HG03045 (cell line): ENCODE results near the gene SLC9A2.

Experiments
- ATAC-seq: cut with Tn5 transposase; IDR thresholded peaks from one replicate; pipeline ENCODE4 v1.9.1; 2021; ENCODE audit warnings: mild to moderate bottlenecking, moderate library complexity; ENCODE audit not compliant: unreplicated experiment

SLC9A2 gene

DNA sequence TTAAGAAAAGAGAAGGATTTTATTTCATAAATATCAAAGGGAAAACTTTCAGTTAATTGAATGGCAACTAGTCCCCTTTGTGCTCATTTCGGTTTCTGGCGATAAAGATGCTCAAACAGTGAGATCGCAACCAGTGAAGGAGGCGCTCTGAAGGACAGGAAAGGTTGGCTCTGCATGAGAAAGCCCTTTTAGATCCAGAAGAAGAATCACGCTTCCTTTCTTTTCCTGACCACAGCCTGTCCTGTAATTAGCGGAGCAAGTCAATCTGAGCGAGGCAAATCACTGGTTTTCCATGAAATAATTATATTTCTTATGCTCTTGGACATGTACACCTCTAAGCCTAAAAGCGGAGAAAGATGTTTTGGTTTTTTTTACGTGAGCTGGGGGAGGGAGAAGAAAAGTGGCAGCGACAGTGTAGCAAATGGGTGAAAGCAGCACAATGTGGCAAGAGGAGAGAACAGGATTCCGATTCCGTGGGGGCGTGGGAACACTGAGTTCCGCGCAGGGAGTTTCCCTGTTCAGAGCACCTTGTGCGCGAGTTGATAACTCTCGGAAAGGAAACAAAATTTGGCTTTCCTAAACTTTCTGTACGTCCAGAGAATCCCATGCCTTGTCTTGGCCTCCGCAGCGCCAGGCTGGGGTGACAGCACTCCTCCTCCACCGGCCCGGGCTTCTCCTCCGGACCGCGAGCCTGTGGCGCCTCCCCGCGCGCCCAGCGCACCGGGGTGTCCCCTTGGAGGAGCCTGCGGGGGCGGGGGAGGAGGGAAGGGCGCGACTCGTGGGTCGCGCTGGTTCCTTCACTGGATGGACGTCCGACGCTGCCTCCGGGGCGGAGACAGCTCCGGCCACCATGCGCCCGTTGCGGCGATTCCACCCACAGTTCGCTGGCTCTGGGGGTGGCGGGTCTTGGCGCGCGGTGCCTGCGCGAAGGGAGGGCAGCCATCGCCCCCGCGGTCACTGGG lies 620 bp upstream of the SLC9A2 start:
- ATAC-seq, result no peak

DNA sequence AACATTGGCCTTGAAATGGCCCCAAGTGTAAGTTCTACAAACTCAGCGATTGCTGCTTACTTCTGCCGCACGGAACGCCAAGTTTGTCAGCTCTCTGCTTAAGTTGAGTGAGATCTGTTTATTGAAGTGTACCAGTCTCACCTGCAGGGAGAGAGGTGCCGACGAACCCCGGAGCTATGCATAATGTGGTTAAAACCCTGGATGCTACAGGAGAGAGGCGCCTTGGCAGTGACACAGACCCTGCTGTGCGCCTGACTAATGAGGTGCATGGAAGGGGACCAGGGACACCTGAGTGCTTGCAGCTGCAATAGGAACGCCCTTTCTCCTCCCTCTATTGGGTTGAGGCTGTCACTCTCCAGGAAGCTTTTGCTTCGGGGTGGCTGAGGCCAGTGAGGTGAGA lies 979 bp downstream of the SLC9A2 start:
- no peak for ATAC-seq

DNA sequence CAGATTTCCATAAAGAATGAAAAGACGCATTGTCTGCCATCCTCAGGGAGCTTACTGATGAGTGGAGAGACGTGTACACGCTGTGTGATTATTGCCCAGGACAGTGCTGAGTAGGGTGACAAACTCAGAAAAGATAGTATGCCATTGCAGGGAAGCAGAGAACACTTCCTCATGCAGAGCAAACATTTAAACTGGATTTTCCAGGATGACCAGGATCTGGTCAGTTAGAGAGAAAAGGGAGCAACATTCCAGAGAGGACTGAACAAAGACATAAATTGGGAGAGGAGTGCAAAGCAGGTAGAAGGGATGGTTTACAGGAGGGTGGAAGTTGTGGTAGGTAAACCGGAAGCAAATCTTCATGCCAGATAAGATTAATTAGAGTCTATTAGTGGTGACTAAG lies 2.3 kb downstream of the SLC9A2 start:
- ATAC-seq, result no peak

DNA sequence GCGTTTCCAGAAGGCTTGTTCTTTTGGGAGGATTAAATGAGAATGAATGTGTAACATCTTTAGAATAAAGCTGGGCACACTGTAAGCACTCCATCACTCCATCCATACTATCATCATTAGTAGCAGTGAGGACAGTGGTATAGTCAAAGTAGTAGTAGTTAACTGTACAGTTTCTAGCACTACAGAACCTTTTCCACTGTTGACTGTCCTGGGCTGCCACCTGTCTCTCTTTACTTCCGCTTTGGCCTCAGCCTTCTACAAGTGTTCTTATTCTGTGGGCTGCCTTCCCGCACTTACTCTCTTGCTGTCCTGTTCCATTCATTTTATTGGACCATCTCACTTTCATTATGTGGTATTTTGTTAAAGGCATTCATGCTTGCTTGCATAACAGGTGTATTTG lies 3.3 kb downstream of the SLC9A2 start:
- ATAC-seq, result no peak

DNA sequence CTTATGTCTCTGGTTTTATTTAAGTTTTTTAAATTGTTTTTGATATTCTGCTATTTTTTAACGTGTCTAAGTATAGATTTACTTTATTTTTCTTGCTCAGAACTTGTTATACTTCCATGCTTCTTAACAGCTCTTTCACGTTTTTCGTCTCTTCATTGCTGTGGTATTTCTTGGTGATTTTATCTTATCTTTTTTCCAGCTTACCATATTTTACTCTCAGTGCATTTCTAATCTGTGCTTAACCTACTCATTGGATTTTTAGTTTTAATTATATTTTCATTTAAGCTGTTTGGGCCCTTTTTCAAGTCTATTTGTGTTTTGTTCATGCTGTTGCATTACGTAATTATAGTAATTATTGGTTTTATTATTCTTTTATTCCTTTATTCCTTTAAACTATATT lies 11.1 kb downstream of the SLC9A2 start:
- no peak for ATAC-seq

- ATAC-seq, result no peak
Measured at GRCh38 chr2:102632380-102633175, 13.2 kb downstream of the SLC9A2 start.

- ATAC-seq, result no peak
Measured at GRCh38 chr2:102634831-102635241, 15.5 kb downstream of the SLC9A2 start.

DNA sequence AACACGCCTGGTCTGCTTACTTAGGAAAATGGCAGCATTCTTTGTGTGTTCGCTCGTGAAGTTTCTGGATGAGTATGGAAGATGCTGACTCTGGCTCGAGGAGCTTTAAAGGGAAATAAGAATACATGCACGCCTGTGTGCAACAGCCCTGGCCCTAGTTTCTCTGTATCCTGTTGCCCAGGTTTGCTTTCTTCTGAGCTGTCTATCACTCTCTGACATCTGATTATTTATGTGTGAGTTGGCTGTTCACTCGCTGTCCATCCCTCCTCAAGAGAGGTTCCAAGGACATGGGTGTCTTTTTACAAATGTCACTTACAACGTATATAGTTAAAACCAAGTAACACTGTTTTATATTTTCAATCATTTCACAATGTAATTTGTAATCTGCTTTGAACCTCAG lies 16.0 kb downstream of the SLC9A2 start:
- ATAC-seq, result no peak

DNA sequence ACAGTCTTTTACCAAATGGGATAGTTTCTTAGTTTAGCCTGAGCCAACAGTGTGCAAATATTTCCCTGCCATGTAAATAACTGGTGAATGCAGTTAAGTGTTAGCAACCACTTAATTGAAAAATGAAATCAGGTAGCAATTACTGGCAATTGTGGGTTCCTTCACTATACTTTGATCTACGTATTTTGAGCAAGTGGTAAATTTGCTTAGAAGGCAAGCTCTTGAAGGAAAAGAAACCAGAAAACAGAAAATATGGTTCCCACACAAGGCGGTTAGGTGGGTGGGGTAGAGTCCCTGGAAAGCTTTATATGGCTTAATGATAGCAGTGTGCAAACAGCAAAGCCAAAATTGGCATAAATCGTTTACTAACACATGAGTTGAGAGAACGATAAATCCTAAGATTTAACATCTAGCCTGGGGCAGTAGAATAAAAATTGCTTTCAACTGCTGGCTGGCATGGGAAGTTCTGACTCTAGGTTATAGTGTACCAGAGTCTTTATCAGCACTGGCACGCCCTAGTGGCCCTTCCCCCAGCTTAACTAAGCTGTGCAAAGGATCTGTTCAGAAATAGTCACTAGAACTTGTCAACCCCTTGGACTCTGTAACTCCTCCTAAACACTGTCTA lies 17.0 kb downstream of the SLC9A2 start:
- no peak for ATAC-seq

- ATAC-seq, result no peak
Measured at GRCh38 chr2:102637358-102637757, 18.0 kb downstream of the SLC9A2 start.

- ATAC-seq, result no peak
Measured at GRCh38 chr2:102639429-102639828, 20.1 kb downstream of the SLC9A2 start.

DNA sequence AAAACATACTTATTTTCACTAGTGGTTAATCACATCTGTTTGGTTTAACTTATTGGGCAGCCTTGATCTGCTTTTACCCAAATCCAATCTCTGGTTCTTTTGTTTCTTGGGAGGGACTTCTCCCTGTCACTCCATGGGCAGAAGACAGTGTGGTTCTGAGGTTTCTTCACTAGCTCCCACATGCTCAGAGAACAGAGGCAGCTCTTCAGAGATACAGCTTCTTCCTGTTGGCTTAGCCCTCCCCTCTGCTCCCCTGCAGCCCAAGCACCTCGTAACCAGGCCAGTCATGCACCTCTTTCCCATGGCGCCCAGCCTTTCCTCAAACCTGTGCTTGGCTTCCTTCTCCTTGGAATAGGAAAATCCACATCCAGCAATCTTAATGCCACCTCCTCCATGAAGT lies 32.8 kb downstream of the SLC9A2 start:
- no peak for ATAC-seq

- ATAC-seq, result no peak
Measured at GRCh38 chr2:102657770-102658169, 38.4 kb downstream of the SLC9A2 start.

DNA sequence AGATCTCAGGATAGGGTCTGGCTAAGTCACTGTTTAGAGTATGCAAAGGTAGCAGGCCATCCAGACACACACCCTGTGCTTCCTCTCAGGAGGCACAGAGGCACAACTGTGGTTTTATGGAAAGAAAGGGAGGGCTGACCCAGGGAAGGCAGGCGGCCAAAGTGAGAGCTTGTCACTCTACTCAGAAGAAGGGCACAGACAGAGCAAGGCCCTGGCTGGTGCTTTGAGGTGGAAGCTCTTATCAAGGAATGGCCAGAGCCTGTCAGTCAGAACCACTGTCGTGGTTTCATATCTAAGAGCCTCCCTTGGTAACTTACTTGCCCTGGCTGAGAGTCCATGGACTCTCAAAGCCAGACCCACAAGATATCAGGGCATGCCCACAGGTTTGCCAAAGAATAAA lies 40.7 kb downstream of the SLC9A2 start:
- no peak for ATAC-seq

DNA sequence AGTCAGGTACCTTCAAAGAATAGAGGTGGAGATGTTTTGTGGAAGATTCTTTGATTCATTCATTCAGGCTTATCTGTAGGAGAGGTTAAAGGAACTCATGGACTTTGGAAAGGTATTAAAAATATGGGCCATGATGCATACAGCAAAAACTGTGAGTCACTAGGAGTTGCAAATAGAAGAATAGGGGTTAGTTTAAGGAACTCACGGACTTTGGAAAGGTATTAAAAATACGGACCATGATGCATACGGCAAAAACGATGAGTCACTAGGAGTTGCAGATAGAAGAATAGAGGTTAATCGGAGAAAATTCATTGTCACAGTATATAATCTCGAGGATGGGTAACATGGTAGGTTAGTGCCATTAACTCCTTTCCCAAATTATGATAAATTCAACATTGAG lies 41.2 kb downstream of the SLC9A2 start:
- no peak for ATAC-seq

DNA sequence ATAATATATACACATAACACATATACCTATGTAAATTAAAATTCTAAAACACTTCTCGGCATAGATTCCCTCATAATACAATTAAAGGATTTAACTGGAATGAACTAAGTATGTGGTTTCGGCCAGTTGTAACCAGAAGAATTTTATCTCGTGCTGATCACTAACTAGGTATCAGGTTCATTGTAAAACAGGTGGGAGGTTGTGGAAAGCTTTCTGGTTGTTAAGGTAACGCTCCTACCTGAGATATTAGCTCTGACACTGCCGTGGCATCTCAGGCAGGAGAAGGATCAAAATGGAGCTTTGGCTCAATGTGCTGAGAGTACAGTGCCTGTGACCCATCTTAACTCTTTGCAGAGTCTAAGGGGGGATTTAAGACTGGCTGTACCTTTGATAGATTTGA lies 42.5 kb downstream of the SLC9A2 start:
- no peak for ATAC-seq

GRCh38 chr2:102662833-102663232 lies 43.5 kb downstream of the SLC9A2 start:
- ATAC-seq, result no peak

DNA sequence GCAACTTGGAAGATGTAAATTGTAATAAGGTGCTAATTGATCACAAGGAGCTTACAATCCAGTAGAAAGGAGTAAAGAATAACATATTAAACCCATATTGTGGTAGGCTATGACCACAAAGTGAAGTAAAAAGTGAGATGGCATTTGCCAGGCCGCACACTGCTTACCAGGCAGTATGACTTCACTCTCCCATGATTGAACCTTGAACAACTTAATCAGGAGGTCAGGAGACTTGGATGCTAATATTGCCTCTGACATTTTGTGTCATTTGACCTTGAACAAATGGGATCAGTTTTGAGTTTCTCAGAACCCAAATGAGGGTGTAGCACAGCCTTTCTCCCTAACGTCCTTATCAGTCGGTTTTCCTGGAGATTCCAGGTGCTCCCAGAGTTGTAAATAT lies 44.0 kb downstream of the SLC9A2 start:
- ATAC-seq, result no peak

- no peak for ATAC-seq
Measured at GRCh38 chr2:102664471-102664909, 45.1 kb downstream of the SLC9A2 start.

DNA sequence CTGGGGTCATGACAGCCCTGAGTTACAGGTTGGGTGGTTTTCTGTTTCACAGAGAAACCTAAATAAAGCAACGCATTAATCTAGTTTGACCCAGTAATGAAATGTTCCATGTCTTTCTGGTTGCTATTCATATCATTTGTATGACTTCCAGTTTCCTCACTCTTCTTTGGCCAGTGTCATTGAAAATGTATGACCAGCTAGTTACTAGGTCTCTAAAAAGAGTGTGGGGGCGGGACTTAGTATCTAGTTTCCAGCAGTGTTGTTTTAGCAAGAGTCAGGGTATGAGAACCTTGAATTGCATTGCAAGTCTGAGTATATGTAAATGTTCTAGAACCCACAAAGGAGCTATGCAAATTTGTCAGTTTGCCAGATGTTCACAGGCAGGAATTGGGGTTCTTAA lies 47.7 kb downstream of the SLC9A2 start:
- ATAC-seq, result no peak

- ATAC-seq, result no peak
Measured at GRCh38 chr2:102668171-102668570, 48.8 kb downstream of the SLC9A2 start.
